GM12878 (cell line): ENCODE data around the gene SELENOS. TPM values are rescaled to one million over a fixed set of nuclear protein-coding genes. Genes with fewer than 3 reads are reported as not detected.

ENCODE experiments used
- ATAC-seq: fragments of 200-7000 bp; cut with Tn5 transposase; 3 replicates; pipeline ENCODE4 v1.9.1; 2020; ENCODE audit warnings: mild to moderate bottlenecking, moderate library complexity
- BruUV-seq: library from RNA; stranded (reverse); fragments of 400-500 nt; replicated peaks from 2 replicates; lab custom pipeline; 2021; lab: Mats Ljungman, UMichigan
- CTCF ChIA-PET: fragments of 300-600 bp; sonication (Branson Sonifier 250); formaldehyde crosslinking; extraction: SDS; loops from one replicate; lab custom pipeline; 2021; ENCODE audit warnings: inconsistent platforms; lab: Yijun Ruan, JAX
- POLR2A ChIA-PET: fragments of 350-600 bp; formaldehyde crosslinking; extraction: SDS; loops from one replicate; lab custom pipeline; 2021; ENCODE audit warnings: inconsistent platforms; lab: Charles Lee
- RAD21 ChIA-PET: fragments of 300-600 bp; sonication (Branson Sonifier 250); formaldehyde crosslinking; loops from one replicate; lab custom pipeline; 2023; ENCODE audit warnings: antibody characterized with exemption; ENCODE audit not compliant: unreplicated experiment; lab: Charles Lee
- SMC1A ChIA-PET: fragments of 300-600 bp; sonication (Branson Sonifier 250); formaldehyde crosslinking; loops from one replicate; lab custom pipeline; 2023; ENCODE audit not compliant: unreplicated experiment, uncharacterized antibody; lab: Charles Lee
- DNase-seq: peaks from one replicate; pipeline ENCODE4 v3.0.0-alpha.2; 2011; ENCODE audit warnings: low read depth, low spot score
- FAIRE-seq: peaks from 3 replicates; lab custom pipeline; 2011; peaks lifted over from hg19 to GRCh38; lab: Jason Lieb, UNC
- H2AFZ ChIP-seq: 2 replicates; pipeline ENCODE4 v1.6.0; 2011; ENCODE audit warnings: low read depth, low read length, control low read depth; ENCODE audit not compliant: control insufficient read depth
- H3K27ac ChIP-seq: 2 replicates; pipeline ENCODE4 v1.5.1; 2011; ENCODE audit warnings: control low read depth; ENCODE audit not compliant: control insufficient read depth, insufficient read depth
- H3K27me3 ChIP-seq, 2 experiments: replicated peaks in 1 of 2; 2 replicates each; pipeline versions ENCODE4 v1.6.0 to v1.6.1; 2011; ENCODE audit warnings: low read length in 1 of 2; ENCODE audit not compliant: control insufficient read depth in 2 of 2, insufficient read depth in 2 of 2
- H3K36me3 ChIP-seq, 2 experiments: 2 replicates each; pipeline ENCODE4 v1.5.1; 2011; ENCODE audit warnings: low read length in 1 of 2; ENCODE audit not compliant: control insufficient read depth in 2 of 2, insufficient read depth in 2 of 2
- H3K4me1 ChIP-seq: 2 replicates; pipeline ENCODE4 v1.6.1; 2011; ENCODE audit warnings: mild to moderate bottlenecking, low read length, moderate library complexity, mixed read lengths; ENCODE audit not compliant: control insufficient read depth, insufficient read depth
- H3K4me2 ChIP-seq: 2 replicates; pipeline ENCODE4 v1.6.0; 2011; ENCODE audit warnings: control low read depth; ENCODE audit not compliant: control insufficient read depth, insufficient read depth
- H3K4me3 ChIP-seq: fragments of 200-600 bp; sonication (generic); 2 replicates; pipeline ENCODE4 v1.5.1; 2016
- H3K79me2 ChIP-seq: 2 replicates; pipeline ENCODE4 v1.6.0; 2011; ENCODE audit warnings: low read length; ENCODE audit not compliant: control insufficient read depth, insufficient read depth
- H3K9ac ChIP-seq: 2 replicates; pipeline ENCODE4 v1.8.0; 2011; ENCODE audit warnings: low read length, control low read depth, mixed read lengths; ENCODE audit not compliant: control insufficient read depth, insufficient read depth
- H3K9me3 ChIP-seq: replicated peaks from 3 replicates; pipeline ENCODE4 v1.5.1; 2011; ENCODE audit warnings: mild to moderate bottlenecking, low read length; ENCODE audit not compliant: control insufficient read depth, insufficient read depth
- H4K20me1 ChIP-seq: 2 replicates; pipeline ENCODE4 v1.6.0; 2011; ENCODE audit not compliant: control insufficient read depth, insufficient read depth
- CBFB ChIP-seq: IDR thresholded peaks from 2 replicates; pipeline ENCODE4 v1.6.1; 2016; ENCODE audit warnings: antibody characterized with exemption, low read depth
- POU2F2 ChIP-seq: IDR thresholded peaks from 3 replicates; pipeline ENCODE4 v1.6.1; 2011; ENCODE audit warnings: low read depth, mild to moderate bottlenecking, low read length, borderline replicate concordance
- RUNX3 ChIP-seq: IDR thresholded peaks from 2 replicates; pipeline ENCODE4 v1.6.1; 2012; ENCODE audit warnings: low read length, inconsistent platforms
- SREBF1 ChIP-seq: IDR thresholded peaks from 2 replicates; pipeline ENCODE4 v1.6.1; 2012; ENCODE audit warnings: mild to moderate bottlenecking, low read length
- SUZ12 ChIP-seq: fragments of 200-600 bp; sonication (generic); IDR thresholded peaks from one replicate; pipeline ENCODE4 v1.6.1; 2018; ENCODE audit warnings: antibody characterized with exemption, mild to moderate bottlenecking; ENCODE audit not compliant: unreplicated experiment
- WGBS: methylation state at CpG from one replicate; pipeline ENCODE4 v1.1.6; 2016; ENCODE audit warnings: low lambda C conversion rate; ENCODE audit not compliant: insufficient replicate concordance, insufficient coverage; ENCODE audit errors: missing lambda C conversion rate; 5-methylcytosine and 5-hydroxymethylcytosine counted together
- in situ Hi-C: fragments of 300-500 bp; cut with MboI; formaldehyde crosslinking; loops from 9 replicates; pipeline ENCODE4 v1.14.3; 2018; ENCODE audit warnings: mixed read lengths
- intact Hi-C: fragments of 100-400 bp; cut with micrococcal nuclease; formaldehyde crosslinking; loops from one replicate; pipeline ENCODE4 v1.14.2; 2022; ENCODE audit not compliant: unreplicated experiment
- polyA plus RNA-seq, 11 experiments: library from polyadenylated mRNA; depleted of rRNA in 4 of 11; unstranded in 6 of 11; stranded (reverse) in 5 of 11; fragments of >200 nt; fragmentation: Nextera tagmentation in 4 of 11; fragmentation: Illumina TruSeq in 1 of 11; extraction: Ambion mirVana in 4 of 11; extraction: Trizol in 1 of 11; gene quantifications; 1 replicate in 1 of 11; 2 replicates in 10 of 11; pipeline versions ENCODE4 v1.2.1 to v1.2.3, GENCODE V29; 2011 to 2016; ENCODE audit warnings: inconsistent platforms in 2 of 11, missing spikeins in 2 of 11, low read depth in 1 of 11
- total RNA-seq, 4 experiments: library from RNA; depleted of rRNA in 3 of 4; stranded (reverse); fragments of >200 nt in 3 of 4; fragmentation: Illumina TruSeq in 1 of 4; extraction: Trizol in 1 of 4; gene quantifications; 2 replicates each; pipeline versions ENCODE4 v1.2.1 to v1.2.3, GENCODE V29; 2013 to 2021
- TF ChIP-seq, protein P1 (sequence below): fragments of 450-650 bp; IDR thresholded peaks from 2 replicates; pipeline ENCODE4 v1.6.1; 2018; ENCODE audit warnings: mild to moderate bottlenecking, low read depth, moderate library complexity; ENCODE audit not compliant: partially characterized antibody

SELENOS gene
- total and polyA plus RNA-seq, 10 of the 15 experiments (the other 5 are each of a cell fraction or from before 2014, with no cell fraction given): 25.8 to 90.1 (median 37.3) TPM

DNA sequence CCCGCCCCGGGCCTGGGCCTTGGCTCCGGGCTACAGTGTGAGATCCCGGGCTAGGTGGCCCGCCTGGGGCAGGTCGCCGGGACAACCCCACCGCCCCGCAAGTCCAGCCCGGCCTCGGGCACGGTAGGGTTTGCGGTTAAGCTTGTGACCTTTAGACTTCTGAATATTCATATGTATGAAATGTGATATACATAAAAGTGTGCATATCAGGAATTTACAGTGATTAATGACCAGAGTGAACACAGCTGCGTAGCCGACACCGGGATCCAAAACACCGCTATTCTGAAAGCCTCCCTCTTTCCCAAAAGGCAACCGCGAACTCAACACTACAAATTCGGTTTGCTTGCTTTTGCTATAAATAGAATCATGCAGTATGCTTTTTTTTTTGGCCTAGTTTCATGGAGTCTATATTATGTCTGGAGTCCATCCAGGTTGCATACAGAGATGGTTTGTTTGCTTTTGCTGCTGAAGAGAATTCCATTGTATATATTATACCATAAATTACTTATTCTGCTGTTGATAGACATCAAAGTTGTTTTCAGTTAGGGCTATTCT, 18.4 kb upstream of the SELENOS start:
- H3K9ac ChIP-seq: peak overlapping the region; percentile 96
- BruUV-seq: TSS peak; percentile 91
- ATAC-seq (no peak), DNase-seq (no peak)
- H4K20me1 ChIP-seq: no peaks in the 10 kb centered on the region
- intact Hi-C loops: loop anchor here (1.0 to 2.0 kb wide), 2 partner anchors 346 to 693 kb away; partner anchors contain the start of genes ASB7 and LINS1
- peaks cover 8% of the 10 kb centered on the region for H3K4me1 ChIP-seq
- no peaks in the 10 kb centered on the region for H3K27me3 ChIP-seq
- no peaks in the 10 kb centered on the region for H3K9me3 ChIP-seq
- CTCF ChIA-PET: interaction anchor here (0.6 to 4.2 kb wide), 8 partner anchors 9 to 364 kb away, joined by 3 to 38 read pairs (median 4); partner anchors contain the start of gene TM2D3
- RAD21 ChIA-PET: interaction anchor here (1.0 to 5.6 kb wide), 5 partner anchors 20 to 359 kb away, joined by 3 to 24 read pairs (median 21); no protein-coding TSS in a partner anchor
- in situ Hi-C loops: no loop called here
- peak overlapping the region; percentile 97 for H2AFZ ChIP-seq
- H3K79me2 ChIP-seq: peaks cover 48% of the 10 kb centered on the region
- peak overlapping the region; percentile 87 for H3K4me3 ChIP-seq
- peak overlapping the region; percentile 96 for H3K4me2 ChIP-seq
- WGBS: 5% methylated on average over 18 of the region's 20 CpGs
- POLR2A ChIA-PET: interaction anchor here (0.6 to 3.9 kb wide), 4 partner anchors 20 to 359 kb away, joined by 3 to 21 read pairs (median 6); no protein-coding TSS in a partner anchor
- peak overlapping the region; percentile 95 for H3K27ac ChIP-seq
- peaks cover 0 to 2% of the 10 kb centered on the region in 2 experiments; a peak in 2 of 4 replicates for H3K36me3 ChIP-seq
- SMC1A ChIA-PET: interaction anchor here (1.1 to 3.6 kb wide), 3 partner anchors 9 to 346 kb away, joined by 3 to 30 read pairs (median 3); no protein-coding TSS in a partner anchor
- TF ChIP-seq SREBF1 (no peak), POU2F2 (peak; percentile 16; the same call in 1 of the 3 replicates), SUZ12 (no peak), CBFB (0 out of 2 replicates have a peak, but pooled peaks have one; percentile 36), RUNX3 (peak; percentile 26; the same call in 1 of the 2 replicates)
- TF ChIP-seq, protein P1, sequence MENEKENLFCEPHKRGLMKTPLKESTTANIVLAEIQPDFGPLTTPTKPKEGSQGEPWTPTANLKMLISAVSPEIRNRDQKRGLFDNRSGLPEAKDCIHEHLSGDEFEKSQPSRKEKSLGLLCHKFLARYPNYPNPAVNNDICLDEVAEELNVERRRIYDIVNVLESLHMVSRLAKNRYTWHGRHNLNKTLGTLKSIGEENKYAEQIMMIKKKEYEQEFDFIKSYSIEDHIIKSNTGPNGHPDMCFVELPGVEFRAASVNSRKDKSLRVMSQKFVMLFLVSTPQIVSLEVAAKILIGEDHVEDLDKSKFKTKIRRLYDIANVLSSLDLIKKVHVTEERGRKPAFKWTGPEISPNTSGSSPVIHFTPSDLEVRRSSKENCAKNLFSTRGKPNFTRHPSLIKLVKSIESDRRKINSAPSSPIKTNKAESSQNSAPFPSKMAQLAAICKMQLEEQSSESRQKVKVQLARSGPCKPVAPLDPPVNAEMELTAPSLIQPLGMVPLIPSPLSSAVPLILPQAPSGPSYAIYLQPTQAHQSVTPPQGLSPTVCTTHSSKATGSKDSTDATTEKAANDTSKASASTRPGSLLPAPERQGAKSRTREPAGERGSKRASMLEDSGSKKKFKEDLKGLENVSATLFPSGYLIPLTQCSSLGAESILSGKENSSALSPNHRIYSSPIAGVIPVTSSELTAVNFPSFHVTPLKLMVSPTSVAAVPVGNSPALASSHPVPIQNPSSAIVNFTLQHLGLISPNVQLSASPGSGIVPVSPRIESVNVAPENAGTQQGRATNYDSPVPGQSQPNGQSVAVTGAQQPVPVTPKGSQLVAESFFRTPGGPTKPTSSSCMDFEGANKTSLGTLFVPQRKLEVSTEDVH: peak; percentile 3
- TF ChIP-seq, all 136 proteins: peak for 4
- FAIRE-seq: no peak
